Vagina (tissue), 2 donors: ENCODE results near the gene AMN1.

Experiments
- POLR2A ChIP-seq, 2 donors: fragments of 450-650 bp; IDR thresholded peaks; one replicate each; pipeline ENCODE4 v1.6.1; 2017; ENCODE audit warnings: antibody characterized with exemption in 2 of 2, mild to moderate bottlenecking in 2 of 2, moderate library complexity in 2 of 2
- POLR2AphosphoS5 ChIP-seq, 2 donors: sonication (generic); formaldehyde crosslinking; IDR thresholded peaks; one replicate each; pipeline ENCODE4 v1.9.0; 2017; ENCODE audit warnings: antibody characterized with exemption in 2 of 2, mild to moderate bottlenecking in 2 of 2, low read depth in 1 of 2; ENCODE audit not compliant: insufficient read depth in 1 of 2
- TF ChIP-seq, protein P1 (sequence below), 3 experiments: fragments of 450-650 bp in 2 of 3; fragments of 200-600 bp in 1 of 3; sonication (generic) in 1 of 3; IDR thresholded peaks; one replicate each; pipeline ENCODE4 v1.5.1; 2017 to 2019; ENCODE audit warnings: antibody characterized with exemption in 3 of 3, mild to moderate bottlenecking in 2 of 3, moderate library complexity in 2 of 3

DNA sequence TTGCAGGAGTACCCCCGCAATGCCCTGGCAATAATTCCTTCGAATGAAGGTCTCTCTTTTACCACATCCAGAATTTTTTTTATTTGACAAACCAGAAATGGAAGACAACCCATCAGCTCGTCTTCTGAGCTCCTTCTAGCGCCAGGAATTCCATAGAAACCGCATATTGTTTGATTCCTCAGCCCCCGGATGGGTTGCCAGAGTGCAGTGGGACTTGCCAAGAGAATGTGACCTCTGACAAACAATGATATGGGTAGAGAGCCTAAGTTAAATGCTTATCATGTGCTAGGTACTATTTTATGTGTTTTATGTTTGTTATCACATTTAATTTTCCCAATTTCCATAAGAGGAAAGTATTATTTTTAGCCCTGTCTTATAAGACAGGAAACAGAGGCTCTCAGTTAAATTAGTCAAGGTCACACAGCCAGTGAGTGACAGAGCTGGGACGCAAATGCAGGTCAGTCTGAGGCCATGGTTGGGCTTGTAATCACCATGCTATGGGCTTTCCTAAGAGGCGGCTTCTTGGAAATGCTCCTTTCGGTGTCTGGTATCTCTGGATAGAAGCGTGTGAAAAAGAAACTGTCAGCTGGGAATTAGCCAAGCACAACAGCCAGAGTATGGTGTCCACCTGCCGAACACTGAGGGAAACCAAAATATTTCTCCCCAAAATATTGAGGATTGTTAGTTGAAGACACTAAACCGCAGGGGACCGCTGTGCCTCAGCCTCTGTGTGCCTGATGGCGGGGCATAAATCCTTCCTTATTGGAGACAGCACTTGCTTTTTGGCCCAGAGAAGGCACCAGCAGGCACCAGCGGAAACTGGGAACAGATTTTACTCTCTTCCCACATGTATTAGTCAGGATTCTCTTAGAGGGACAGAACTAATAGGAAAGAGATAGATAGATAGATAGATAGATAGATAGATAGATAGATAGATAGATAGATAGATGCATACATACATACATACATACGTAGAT lies 98.8 kb downstream of the AMN1 start:
- TF ChIP-seq, protein P1, sequence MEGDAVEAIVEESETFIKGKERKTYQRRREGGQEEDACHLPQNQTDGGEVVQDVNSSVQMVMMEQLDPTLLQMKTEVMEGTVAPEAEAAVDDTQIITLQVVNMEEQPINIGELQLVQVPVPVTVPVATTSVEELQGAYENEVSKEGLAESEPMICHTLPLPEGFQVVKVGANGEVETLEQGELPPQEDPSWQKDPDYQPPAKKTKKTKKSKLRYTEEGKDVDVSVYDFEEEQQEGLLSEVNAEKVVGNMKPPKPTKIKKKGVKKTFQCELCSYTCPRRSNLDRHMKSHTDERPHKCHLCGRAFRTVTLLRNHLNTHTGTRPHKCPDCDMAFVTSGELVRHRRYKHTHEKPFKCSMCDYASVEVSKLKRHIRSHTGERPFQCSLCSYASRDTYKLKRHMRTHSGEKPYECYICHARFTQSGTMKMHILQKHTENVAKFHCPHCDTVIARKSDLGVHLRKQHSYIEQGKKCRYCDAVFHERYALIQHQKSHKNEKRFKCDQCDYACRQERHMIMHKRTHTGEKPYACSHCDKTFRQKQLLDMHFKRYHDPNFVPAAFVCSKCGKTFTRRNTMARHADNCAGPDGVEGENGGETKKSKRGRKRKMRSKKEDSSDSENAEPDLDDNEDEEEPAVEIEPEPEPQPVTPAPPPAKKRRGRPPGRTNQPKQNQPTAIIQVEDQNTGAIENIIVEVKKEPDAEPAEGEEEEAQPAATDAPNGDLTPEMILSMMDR (IDR thresholded peaks at IDR 0.05) = no peak
- TF ChIP-seq POLR2A (IDR thresholded peaks at IDR 0.05) (no peak), POLR2AphosphoS5 (IDR thresholded peaks at IDR 0.05; ENCODE audit: insufficient read depth in 1 of 2, low read depth in 1 of 2) (no peak)
